ENCODE data around the gene RPL36.
"Not testable (repeated sequence)": the region's sequence is repeated elsewhere in the genome, so short reads cannot be mapped to it uniquely, and the experiment has no call there.

Gene RPL36

GRCh38 chr19:5697890-5698634 is 8.0 kb downstream of the RPL36 start:
- TF ChIP-seq CTCF (IDR thresholded peaks at IDR 0.05): no peak
- Histone ChIP-seq H3K27ac (no peak overlapping the region), H3K79me2 (peaks cover 15% of the 10 kb centered on the region), H3K4me2 (ENCODE audit: low read length) (no peak overlapping the region), H3K9ac (no peak overlapping the region), H3K4me3 (ENCODE audit: low read depth, low read length) (no peak overlapping the region), H2AFZ (no peak overlapping the region), H3K27me3 (ENCODE audit: control insufficient read depth, insufficient read depth, low read length) (no peaks in the 10 kb centered on the region), H3K36me3 (ENCODE audit: control insufficient read depth, insufficient read depth, low read length) (no peaks in the 10 kb centered on the region), H3K9me3 (ENCODE audit: control insufficient read depth, low read length) (no peaks in the 10 kb centered on the region), H3K4me1 (no peaks in the 10 kb centered on the region)

- Histone ChIP-seq H3K9ac (no peak overlapping the region), H3K27me3 (ENCODE audit: control insufficient read depth, insufficient read depth, low read length) (no peaks in the 10 kb centered on the region), H3K4me3 (ENCODE audit: low read depth, low read length) (no peak overlapping the region), H2AFZ (no peak overlapping the region), H3K4me2 (ENCODE audit: low read length) (no peak overlapping the region), H3K9me3 (ENCODE audit: control insufficient read depth, low read length) (no peaks in the 10 kb centered on the region), H3K36me3 (ENCODE audit: control insufficient read depth, insufficient read depth, low read length) (no peaks in the 10 kb centered on the region), H3K4me1 (no peaks in the 10 kb centered on the region), H3K79me2 (peaks cover 16% of the 10 kb centered on the region), H3K27ac (no peak overlapping the region)
- TF ChIP-seq CTCF (IDR thresholded peaks at IDR 0.05): no peak
These were observed 8.7 kb downstream of the RPL36 start for GRCh38 chr19:5698635-5699422.

- Histone ChIP-seq H3K36me3 (ENCODE audit: control insufficient read depth, insufficient read depth, low read length) (no peaks in the 10 kb centered on the region), H3K27ac (no peak overlapping the region), H3K27me3 (ENCODE audit: control insufficient read depth, insufficient read depth, low read length) (no peaks in the 10 kb centered on the region), H2AFZ (no peak overlapping the region), H3K4me1 (no peaks in the 10 kb centered on the region), H3K9ac (no peak overlapping the region), H3K4me3 (ENCODE audit: low read depth, low read length) (no peak overlapping the region), H3K9me3 (ENCODE audit: control insufficient read depth, low read length) (no peaks in the 10 kb centered on the region), H3K4me2 (ENCODE audit: low read length) (no peak overlapping the region), H3K79me2 (peaks cover 9% of the 10 kb centered on the region)
- TF ChIP-seq CTCF (IDR thresholded peaks at IDR 0.05): no peak
These were observed 10.5 kb downstream of the RPL36 start for GRCh38 chr19:5700455-5701092.

DNA sequence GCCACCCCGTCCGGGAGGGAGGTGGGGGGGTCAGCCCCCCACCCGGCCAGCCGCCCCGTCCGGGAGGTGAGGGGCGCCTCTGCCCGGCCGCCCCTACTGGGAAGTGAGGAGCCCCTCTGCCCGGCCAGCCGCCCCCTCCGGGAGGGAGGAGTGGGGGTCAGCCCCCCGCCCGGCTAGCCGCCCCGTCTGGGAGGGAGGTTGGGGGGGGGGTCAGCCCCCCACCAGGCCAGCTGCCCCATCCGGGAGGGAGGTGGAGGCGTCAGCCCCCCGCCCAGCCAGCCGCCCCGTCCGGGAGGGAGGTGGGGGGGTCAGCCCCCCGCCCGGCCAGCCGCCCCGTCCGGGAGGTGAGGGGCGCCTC is 11.9 kb downstream of the RPL36 start:
- H3K79me2 ChIP-seq: peaks cover 11% of the 10 kb centered on the region
- H3K4me3 ChIP-seq (ENCODE audit: low read depth, low read length); H3K4me2 ChIP-seq (ENCODE audit: low read length); H3K27ac ChIP-seq; H3K36me3 ChIP-seq (ENCODE audit: control insufficient read depth, insufficient read depth, low read length); H3K27me3 ChIP-seq (ENCODE audit: control insufficient read depth, insufficient read depth, low read length); H3K9ac ChIP-seq; H3K9me3 ChIP-seq (ENCODE audit: control insufficient read depth, low read length); H2AFZ ChIP-seq; H3K4me1 ChIP-seq: not testable (repeated sequence)

Data from parathyroid adenoma (tissue), 2 donors.